HepG2 (cell line): Measurements from ENCODE around the gene NNMT. TPM values are rescaled to one million over a fixed set of nuclear protein-coding genes. Genes with fewer than 3 reads are reported as not detected.

Experiments used
- ATAC-seq: fragments of 200-7000 bp; cut with Tn5 transposase; 3 replicates; pipeline ENCODE4 v1.9.1; 2020; ENCODE audit warnings: mild to moderate bottlenecking, moderate library complexity
- BruUV-seq: library from RNA; stranded (reverse); fragments of 400-500 nt; replicated peaks from 2 replicates; lab custom pipeline; 2021; lab: Mats Ljungman, UMichigan
- CTCF ChIA-PET: fragments of 300-600 bp; formaldehyde crosslinking; extraction: SDS; loops from one replicate; lab custom pipeline; 2021; ENCODE audit warnings: low total read pairs, inconsistent platforms, low intra/inter-chr PET ratio; lab: Yijun Ruan, JAX
- POLR2A ChIA-PET: fragments of 350-600 bp; sonication (Branson Sonifier 250); formaldehyde crosslinking; loops from one replicate; lab custom pipeline; 2020; ENCODE audit warnings: antibody characterized with exemption, inconsistent platforms; lab: Yijun Ruan, JAX
- DNase-seq: peaks from one replicate; pipeline ENCODE4 v3.0.0-alpha.2; 2015; ENCODE audit warnings: low spot score
- FAIRE-seq: peaks from 3 replicates; lab custom pipeline; 2011; peaks lifted over from hg19 to GRCh38; lab: Jason Lieb, UNC
- H2AFZ ChIP-seq: one replicate; pipeline ENCODE4 v1.6.1; 2011; ENCODE audit warnings: low read length, inconsistent platforms
- H3K27ac ChIP-seq: fragments of 300-600 bp; 3 replicates; pipeline ENCODE4 v1.8.0; 2011; ENCODE audit warnings: mixed run types, mild to moderate bottlenecking, mixed read lengths, low read length, inconsistent platforms; ENCODE audit not compliant: insufficient read depth; ENCODE audit errors: extremely low read length
- H3K27me3 ChIP-seq, 2 experiments: fragments of 200-600 bp in 1 of 2; 2 replicates in 1 of 2; 3 replicates in 1 of 2; pipeline versions ENCODE4 v1.6.0 to v1.8.0; 2011; ENCODE audit warnings: low read length in 2 of 2, mild to moderate bottlenecking in 2 of 2, moderate library complexity in 2 of 2, inconsistent platforms in 1 of 2; ENCODE audit not compliant: insufficient read depth in 2 of 2, control insufficient read depth in 1 of 2
- H3K36me3 ChIP-seq, 2 experiments: fragments of 200-600 bp in 1 of 2; replicated peaks in 1 of 2; 2 replicates in 1 of 2; 3 replicates in 1 of 2; pipeline versions ENCODE4 v1.5.1 to v1.8.0; 2011; ENCODE audit warnings: low read length in 2 of 2, inconsistent platforms in 1 of 2; ENCODE audit not compliant: insufficient read depth in 2 of 2, control insufficient read depth in 1 of 2
- H3K4me1 ChIP-seq: 2 replicates; pipeline ENCODE4 v1.5.1; 2012; ENCODE audit warnings: low read length, inconsistent platforms; ENCODE audit not compliant: insufficient read depth
- H3K4me2 ChIP-seq: 2 replicates; pipeline ENCODE4 v1.6.0; 2011; ENCODE audit warnings: low read depth, low read length, inconsistent platforms
- H3K4me3 ChIP-seq, 3 experiments: fragments of 200-600 bp in 1 of 3; sonication (generic), shearing (Covaris generic) in 1 of 3; replicated peaks in 1 of 3; 2 replicates each; pipeline ENCODE4 v1.5.1; 2011 to 2016; ENCODE audit warnings: low read length in 3 of 3, inconsistent platforms in 2 of 3, low read depth in 2 of 3, mild to moderate bottlenecking in 2 of 3, control low read depth in 1 of 3, mixed read lengths in 1 of 3; ENCODE audit not compliant: insufficient read depth in 1 of 3
- H3K79me2 ChIP-seq: one replicate; pipeline ENCODE4 v1.6.1; 2011; ENCODE audit warnings: low read length, inconsistent platforms; ENCODE audit not compliant: insufficient read depth
- H3K9ac ChIP-seq: 2 replicates; pipeline ENCODE4 v1.6.0; 2011; ENCODE audit warnings: mild to moderate bottlenecking, low read depth, low read length, inconsistent platforms; ENCODE audit not compliant: insufficient read depth
- H3K9me3 ChIP-seq: 2 replicates; pipeline ENCODE4 v1.5.1; 2012; ENCODE audit warnings: mild to moderate bottlenecking, low read length
- H4K20me1 ChIP-seq: 2 replicates; pipeline ENCODE4 v1.6.0; 2011; ENCODE audit warnings: inconsistent platforms, mild to moderate bottlenecking, low read length, moderate library complexity; ENCODE audit not compliant: insufficient read depth
- BHLHE40 ChIP-seq: IDR thresholded peaks from 2 replicates; pipeline ENCODE4 v1.6.1; 2011; ENCODE audit warnings: low read length, improper control_type of control experiment
- CREM ChIP-seq, 2 experiments: sonication (generic) in 1 of 2; formaldehyde crosslinking in 1 of 2; IDR thresholded peaks; 2 replicates each; pipeline versions ENCODE4 v1.4.0 to v1.6.1; 2016 to 2020; ENCODE audit warnings: antibody characterized with exemption in 1 of 2, mild to moderate bottlenecking in 1 of 2, missing genetic modification reagents in 1 of 2
- FOSL1 ChIP-seq: sonication (generic); formaldehyde crosslinking; IDR thresholded peaks from 2 replicates; pipeline ENCODE4 v1.9.0; 2021; ENCODE audit warnings: missing genetic modification reagents, borderline replicate concordance
- KDM2A ChIP-seq: sonication (generic); formaldehyde crosslinking; IDR thresholded peaks from 2 replicates; pipeline ENCODE4 v1.4.0; 2020; ENCODE audit warnings: low read depth, missing genetic modification reagents, borderline replicate concordance
- MEIS1 ChIP-seq: sonication (generic); formaldehyde crosslinking; IDR thresholded peaks from 2 replicates; pipeline ENCODE4 v1.9.0; 2021; ENCODE audit warnings: mild to moderate bottlenecking, missing genetic modification reagents, moderate library complexity, borderline replicate concordance
- PAF1 ChIP-seq: IDR thresholded peaks from 2 replicates; pipeline ENCODE4 v1.6.1; 2016; ENCODE audit warnings: missing genetic modification reagents, missing compliant biosample characterization
- RARA ChIP-seq: IDR thresholded peaks from 2 replicates; pipeline ENCODE4 v1.6.1; 2016; ENCODE audit warnings: missing genetic modification reagents, missing compliant biosample characterization
- TBX3 ChIP-seq: fragments of 450-650 bp; IDR thresholded peaks from 2 replicates; pipeline ENCODE4 v1.6.1; 2017; ENCODE audit warnings: antibody characterized with exemption, mild to moderate bottlenecking, inconsistent platforms, borderline replicate concordance
- XRCC5 ChIP-seq: fragments of 200-400 bp; formaldehyde crosslinking; optimal IDR thresholded peaks from 2 replicates; pipeline ENCODE3; 2017; ENCODE audit warnings: mild to moderate bottlenecking, low read length
- ZNF782 ChIP-seq: sonication (generic); formaldehyde crosslinking; IDR thresholded peaks from 2 replicates; pipeline ENCODE4 v1.4.0; 2020; ENCODE audit warnings: missing genetic modification reagents, mild to moderate bottlenecking, borderline replicate concordance
- ZNF816 ChIP-seq: sonication (generic); formaldehyde crosslinking; IDR thresholded peaks from 2 replicates; pipeline ENCODE4 v1.8.0; 2022; ENCODE audit warnings: missing genetic modification reagents, mild to moderate bottlenecking, borderline replicate concordance
- WGBS: methylation state at CpG from one replicate; pipeline ENCODE4 v1.1.6; 2017; ENCODE audit warnings: low lambda C conversion rate; 5-methylcytosine and 5-hydroxymethylcytosine counted together
- in situ Hi-C: cut with HindIII; loops from 2 replicates; pipeline ENCODE4 v1.10.0; 2017; ENCODE audit warnings: low pct_unique_long_range_greater_than_20kb; ENCODE audit not compliant: extremely low pct_ligation_motif_present
- intact Hi-C: fragments of 100-400 bp; cut with micrococcal nuclease; formaldehyde crosslinking; loops from one replicate; pipeline ENCODE4 v1.10.0; 2022; ENCODE audit not compliant: unreplicated experiment
- polyA plus RNA-seq, 8 experiments: library from polyadenylated mRNA; depleted of rRNA in 3 of 8; stranded (reverse) in 7 of 8; unstranded in 1 of 8; fragments of >200 nt; fragmentation: Illumina TruSeq in 4 of 8; extraction: Trizol in 4 of 8; gene quantifications; 2 replicates each; pipeline versions ENCODE4 v1.2.1 to v1.2.3, GENCODE V29; 2011 to 2016; ENCODE audit warnings: low read depth in 4 of 8, missing spikeins in 1 of 8, mixed read lengths in 1 of 8; ENCODE audit not compliant: insufficient read depth in 1 of 8
- total RNA-seq, 5 experiments: library from RNA; depleted of rRNA; stranded (reverse); fragments of >200 nt; fragmentation: Illumina TruSeq; extraction: Trizol; gene quantifications; 2 replicates each; pipeline ENCODE4 v1.2.3, GENCODE V29; 2016; ENCODE audit warnings: low read depth in 1 of 5
- TF ChIP-seq, protein P1 (sequence below): sonication (generic); formaldehyde crosslinking; IDR thresholded peaks from 2 replicates; pipeline ENCODE4 v1.4.0; 2020; ENCODE audit warnings: missing genetic modification reagents
- TF ChIP-seq, protein P2 (sequence below): sonication (generic); formaldehyde crosslinking; IDR thresholded peaks from 2 replicates; pipeline ENCODE4 v1.9.0; 2022; ENCODE audit warnings: missing genetic modification reagents, mild to moderate bottlenecking, borderline replicate concordance
- TF ChIP-seq, protein P3 (sequence below): fragments of 450-650 bp; IDR thresholded peaks from 2 replicates; pipeline ENCODE4 v1.6.1; 2016

NNMT gene
- total and polyA plus RNA-seq, 2 of the 13 experiments (the other 11 are each of a cell fraction or from before 2014, with no cell fraction given), result 0.13 TPM; not detected in 1

DNA sequence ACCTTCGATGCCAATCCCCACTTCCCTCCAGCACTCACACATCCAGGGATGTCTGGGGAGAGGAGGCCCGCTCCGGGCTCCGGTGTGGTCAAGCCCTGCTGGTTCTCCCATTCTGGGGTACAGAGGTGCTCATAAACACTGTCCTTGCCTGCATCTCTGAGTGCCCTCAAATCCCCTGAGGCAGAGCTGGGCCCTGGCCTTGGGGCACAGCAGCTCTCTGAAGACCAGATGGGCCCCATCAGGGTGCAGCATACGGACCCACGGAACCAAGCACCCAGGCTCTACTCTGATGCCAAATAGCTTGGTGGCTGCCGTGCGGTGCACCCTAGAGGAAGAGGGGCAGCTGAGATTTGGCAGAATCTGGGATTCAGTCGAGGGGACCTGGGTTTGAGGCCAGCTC, 35.7 kb upstream of the NNMT start:
- no peak for FAIRE-seq
- CTCF ChIA-PET, result interaction anchor here (1.1 to 4.1 kb wide), 6 partner anchors 224 to 454 kb away, joined by 3 to 46 read pairs (median 7); no protein-coding TSS in a partner anchor
- Histone ChIP-seq H3K36me3 (no peaks in the 10 kb centered on the region), H3K4me3 (no peak overlapping the region), H3K27me3 (peaks cover 4 to 27% of the 10 kb centered on the region in 2 experiments; a peak in 3 of 5 replicates), H3K9me3 (no peaks in the 10 kb centered on the region), H3K4me1 (peaks cover 16% of the 10 kb centered on the region), H4K20me1 (no peaks in the 10 kb centered on the region), H3K27ac (no peak overlapping the region), H3K9ac (no peak overlapping the region), H3K79me2 (no peaks in the 10 kb centered on the region), H2AFZ (no peak overlapping the region), H3K4me2 (no peak overlapping the region)
- POLR2A ChIA-PET, result no interaction called here
- in situ Hi-C loops (loop anchor here (5.0 to 25.0 kb wide), 4 partner anchors 223 to 448 kb away; no protein-coding TSS in a partner anchor), intact Hi-C loops (loop anchor here (10.0 kb wide), 1 partner anchor 76 kb away; no protein-coding TSS in a partner anchor)
- no peak for ATAC-seq
- WGBS, result 58% methylated on average over 4 of the region's 9 CpGs
- TF ChIP-seq, protein P1, sequence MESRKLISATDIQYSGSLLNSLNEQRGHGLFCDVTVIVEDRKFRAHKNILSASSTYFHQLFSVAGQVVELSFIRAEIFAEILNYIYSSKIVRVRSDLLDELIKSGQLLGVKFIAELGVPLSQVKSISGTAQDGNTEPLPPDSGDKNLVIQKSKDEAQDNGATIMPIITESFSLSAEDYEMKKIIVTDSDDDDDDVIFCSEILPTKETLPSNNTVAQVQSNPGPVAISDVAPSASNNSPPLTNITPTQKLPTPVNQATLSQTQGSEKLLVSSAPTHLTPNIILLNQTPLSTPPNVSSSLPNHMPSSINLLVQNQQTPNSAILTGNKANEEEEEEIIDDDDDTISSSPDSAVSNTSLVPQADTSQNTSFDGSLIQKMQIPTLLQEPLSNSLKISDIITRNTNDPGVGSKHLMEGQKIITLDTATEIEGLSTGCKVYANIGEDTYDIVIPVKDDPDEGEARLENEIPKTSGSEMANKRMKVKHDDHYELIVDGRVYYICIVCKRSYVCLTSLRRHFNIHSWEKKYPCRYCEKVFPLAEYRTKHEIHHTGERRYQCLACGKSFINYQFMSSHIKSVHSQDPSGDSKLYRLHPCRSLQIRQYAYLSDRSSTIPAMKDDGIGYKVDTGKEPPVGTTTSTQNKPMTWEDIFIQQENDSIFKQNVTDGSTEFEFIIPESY, result no peak
- no peak for TF ChIP-seq MEIS1 (CRISPR knock-in tag)
- TF ChIP-seq ZNF816 (CRISPR knock-in tag), result no peak
- TF ChIP-seq, protein P2, sequence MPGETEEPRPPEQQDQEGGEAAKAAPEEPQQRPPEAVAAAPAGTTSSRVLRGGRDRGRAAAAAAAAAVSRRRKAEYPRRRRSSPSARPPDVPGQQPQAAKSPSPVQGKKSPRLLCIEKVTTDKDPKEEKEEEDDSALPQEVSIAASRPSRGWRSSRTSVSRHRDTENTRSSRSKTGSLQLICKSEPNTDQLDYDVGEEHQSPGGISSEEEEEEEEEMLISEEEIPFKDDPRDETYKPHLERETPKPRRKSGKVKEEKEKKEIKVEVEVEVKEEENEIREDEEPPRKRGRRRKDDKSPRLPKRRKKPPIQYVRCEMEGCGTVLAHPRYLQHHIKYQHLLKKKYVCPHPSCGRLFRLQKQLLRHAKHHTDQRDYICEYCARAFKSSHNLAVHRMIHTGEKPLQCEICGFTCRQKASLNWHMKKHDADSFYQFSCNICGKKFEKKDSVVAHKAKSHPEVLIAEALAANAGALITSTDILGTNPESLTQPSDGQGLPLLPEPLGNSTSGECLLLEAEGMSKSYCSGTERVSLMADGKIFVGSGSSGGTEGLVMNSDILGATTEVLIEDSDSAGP (CRISPR knock-in tag), result no peak
- no peak for TF ChIP-seq FOSL1
- TF ChIP-seq ZNF782 (CRISPR knock-in tag), result no peak
- no peak for TF ChIP-seq XRCC5
- no peak for TF ChIP-seq RARA (CRISPR knock-in tag)
- TF ChIP-seq CREM (IDR thresholded peaks at IDR 0.05), result no peak
- no peak for TF ChIP-seq CREM (CRISPR knock-in tag; IDR thresholded peaks at IDR 0.05)
- TF ChIP-seq BHLHE40, result no peak
- TF ChIP-seq PAF1 (CRISPR knock-in tag), result no peak
- TF ChIP-seq, protein P3, sequence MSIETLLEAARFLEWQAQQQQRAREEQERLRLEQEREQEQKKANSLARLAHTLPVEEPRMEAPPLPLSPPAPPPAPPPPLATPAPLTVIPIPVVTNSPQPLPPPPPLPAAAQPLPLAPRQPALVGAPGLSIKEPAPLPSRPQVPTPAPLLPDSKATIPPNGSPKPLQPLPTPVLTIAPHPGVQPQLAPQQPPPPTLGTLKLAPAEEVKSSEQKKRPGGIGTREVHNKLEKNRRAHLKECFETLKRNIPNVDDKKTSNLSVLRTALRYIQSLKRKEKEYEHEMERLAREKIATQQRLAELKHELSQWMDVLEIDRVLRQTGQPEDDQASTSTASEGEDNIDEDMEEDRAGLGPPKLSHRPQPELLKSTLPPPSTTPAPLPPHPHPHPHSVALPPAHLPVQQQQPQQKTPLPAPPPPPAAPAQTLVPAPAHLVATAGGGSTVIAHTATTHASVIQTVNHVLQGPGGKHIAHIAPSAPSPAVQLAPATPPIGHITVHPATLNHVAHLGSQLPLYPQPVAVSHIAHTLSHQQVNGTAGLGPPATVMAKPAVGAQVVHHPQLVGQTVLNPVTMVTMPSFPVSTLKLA, result no peak
- TF ChIP-seq TBX3, result no peak
- no peak for TF ChIP-seq KDM2A
- DNase-seq, result no peak
- no TSS peak for BruUV-seq
